ENCODE results near the gene CD3E. TPM values are rescaled to one million over a fixed set of nuclear protein-coding genes. Genes with fewer than 3 reads are reported as not detected.

Gene CD3E
- total and polyA plus RNA-seq, 2 donors (not counting 3 experiments of a cell fraction or from before 2014, with no cell fraction given), result not detected

DNA sequence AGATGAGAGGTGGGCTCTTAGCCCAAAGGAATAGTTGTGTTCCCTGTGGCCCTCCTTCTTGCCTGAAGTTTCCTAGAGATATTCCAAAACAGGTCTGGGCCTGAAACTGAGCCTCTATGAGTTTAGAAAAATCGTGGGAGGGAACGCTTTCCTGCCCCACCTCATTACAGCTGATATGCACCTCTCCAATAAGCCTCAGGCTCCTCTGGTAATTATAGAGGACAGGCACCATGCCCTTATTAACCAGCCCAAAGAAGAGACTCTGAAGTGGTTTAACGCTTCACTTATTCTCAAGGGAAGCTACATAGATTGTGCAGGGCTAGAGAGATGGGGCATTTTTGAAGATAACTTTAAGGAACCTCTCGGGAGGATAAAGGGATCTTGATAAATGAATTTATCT, 37.0 kb upstream of the CD3E start:
- no peak overlapping the region for H2AFZ ChIP-seq (ENCODE audit: low read depth, low read length)
- CTCF ChIA-PET, result interaction anchor here (1.0 to 1.2 kb wide), 3 partner anchors 34 to 96 kb away, joined by 3 to 4 read pairs (median 3); no protein-coding TSS in a partner anchor
- FAIRE-seq, result no peak

More for the DNA sequence above, 37.0 kb upstream of the CD3E start:
- Histone ChIP-seq H3K9me1 (replicated peaks; ENCODE audit: control insufficient read depth, extremely low read depth, insufficient read depth, low read length) (no peaks in the 10 kb centered on the region), H3K4me3 (replicated peaks in 1 of 3; ENCODE audit: insufficient read depth in 1 of 3, low read depth in 1 of 3, low read length in 3 of 3) (no peak overlapping the region), H3K4me1 (ENCODE audit: control insufficient read depth, extremely low read depth, insufficient read depth, low read length) (peaks cover 40% of the 10 kb centered on the region), H3K4me2 (ENCODE audit: insufficient read depth, low read length) (no peak overlapping the region), H3K27ac (ENCODE audit: insufficient read depth, low read depth, low read length) (no peak overlapping the region), H3K79me2 (ENCODE audit: control insufficient read depth, insufficient read depth, low read length) (no peaks in the 10 kb centered on the region), H4K20me1 (replicated peaks; ENCODE audit: control insufficient read depth, extremely low read depth, insufficient read depth, low read length) (no peaks in the 10 kb centered on the region), H3K9me3 (replicated peaks; ENCODE audit: control insufficient read depth, insufficient read depth, low read length) (no peaks in the 10 kb centered on the region), H3K27me3 (ENCODE audit: control insufficient read depth in 2 of 2, insufficient read depth in 2 of 2, low read length in 2 of 2) (no peaks in the 10 kb centered on the region), H3K9ac (replicated peaks; ENCODE audit: extremely low read depth, insufficient read depth, low read length) (no peak overlapping the region), H3K36me3 (ENCODE audit: control insufficient read depth in 2 of 2, extremely low read depth in 1 of 2, insufficient read depth in 2 of 2, low read length in 2 of 2) (no peaks in the 10 kb centered on the region)
- no TSS peak for BruUV-seq (replicated peaks)
- intact Hi-C loops (cut with micrococcal nuclease) (no loop called here), dilution Hi-C loops (cut with MboI; ENCODE audit: extremely low pct_ligation_motif_present, low sequenced_read_pairs) (no loop called here)
- POLR2A ChIA-PET, result no interaction called here
- TF ChIP-seq, protein P1, sequence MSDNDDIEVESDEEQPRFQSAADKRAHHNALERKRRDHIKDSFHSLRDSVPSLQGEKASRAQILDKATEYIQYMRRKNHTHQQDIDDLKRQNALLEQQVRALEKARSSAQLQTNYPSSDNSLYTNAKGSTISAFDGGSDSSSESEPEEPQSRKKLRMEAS (IDR thresholded peaks at IDR 0.05; ENCODE audit: insufficient read depth, insufficient read length), result no peak
- TF ChIP-seq, protein P2, sequence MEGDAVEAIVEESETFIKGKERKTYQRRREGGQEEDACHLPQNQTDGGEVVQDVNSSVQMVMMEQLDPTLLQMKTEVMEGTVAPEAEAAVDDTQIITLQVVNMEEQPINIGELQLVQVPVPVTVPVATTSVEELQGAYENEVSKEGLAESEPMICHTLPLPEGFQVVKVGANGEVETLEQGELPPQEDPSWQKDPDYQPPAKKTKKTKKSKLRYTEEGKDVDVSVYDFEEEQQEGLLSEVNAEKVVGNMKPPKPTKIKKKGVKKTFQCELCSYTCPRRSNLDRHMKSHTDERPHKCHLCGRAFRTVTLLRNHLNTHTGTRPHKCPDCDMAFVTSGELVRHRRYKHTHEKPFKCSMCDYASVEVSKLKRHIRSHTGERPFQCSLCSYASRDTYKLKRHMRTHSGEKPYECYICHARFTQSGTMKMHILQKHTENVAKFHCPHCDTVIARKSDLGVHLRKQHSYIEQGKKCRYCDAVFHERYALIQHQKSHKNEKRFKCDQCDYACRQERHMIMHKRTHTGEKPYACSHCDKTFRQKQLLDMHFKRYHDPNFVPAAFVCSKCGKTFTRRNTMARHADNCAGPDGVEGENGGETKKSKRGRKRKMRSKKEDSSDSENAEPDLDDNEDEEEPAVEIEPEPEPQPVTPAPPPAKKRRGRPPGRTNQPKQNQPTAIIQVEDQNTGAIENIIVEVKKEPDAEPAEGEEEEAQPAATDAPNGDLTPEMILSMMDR (IDR thresholded peaks at IDR 0.05; ENCODE audit: extremely low read depth in 1 of 2, insufficient read depth in 1 of 2, low read depth in 1 of 2, low read length in 2 of 2), result no peak
- TF ChIP-seq FOS (IDR thresholded peaks at IDR 0.05; ENCODE audit: borderline replicate concordance, insufficient read depth, low read length), result no peak
- TF ChIP-seq JUN (IDR thresholded peaks at IDR 0.05; ENCODE audit: borderline replicate concordance, insufficient read depth, insufficient read length, low read depth), result no peak
- TF ChIP-seq POLR2AphosphoS5 (IDR thresholded peaks at IDR 0.05; ENCODE audit: insufficient read depth, low read depth, low read length), result no peak
- no peak for TF ChIP-seq GATA2 (IDR thresholded peaks at IDR 0.05; ENCODE audit: insufficient read depth, insufficient read length, low read depth, low read length)
- TF ChIP-seq MYC (IDR thresholded peaks at IDR 0.05; ENCODE audit: low read depth, low read length), result no peak
- no peak for TF ChIP-seq EZH2 (IDR thresholded peaks at IDR 0.05; ENCODE audit: borderline replicate concordance, low read depth, low read length, severe bottlenecking)
- TF ChIP-seq POLR2A (IDR thresholded peaks at IDR 0.05; ENCODE audit: low read depth, low read length), result no peak
- no peak for DNase-seq (ENCODE audit: low read depth, low spot score)
